RWPE1 (cell line): ENCODE measurements around the gene NHERF1.

ENCODE experiments used
- CTCF ChIA-PET: fragments of 350-600 bp; sonication (Branson Sonifier 250); formaldehyde crosslinking; extraction: SDS; loops from one replicate; lab custom pipeline; 2021; lab: Yijun Ruan, JAX
- POLR2A ChIA-PET: fragments of 400-600 bp; formaldehyde crosslinking; extraction: SDS; loops from one replicate; lab custom pipeline; 2020; ENCODE audit warnings: antibody characterized with exemption; ENCODE audit not compliant: low non-redundant PET; lab: Yijun Ruan, JAX
- DNase-seq: peaks from one replicate; pipeline ENCODE4 v3.0.0; 2012; ENCODE audit warnings: low spot score
- H3K27ac ChIP-seq: fragments of 450-650 bp; 2 replicates; pipeline ENCODE4 v1.5.1; 2017
- CTCF ChIP-seq: fragments of 450-650 bp; conservative IDR thresholded peaks from 2 replicates; pipeline ENCODE4 v1.5.1; 2017; ENCODE audit warnings: low read depth, mild to moderate bottlenecking

The NHERF1 gene

GRCh38 chr17:74730491-74731346 is 17.7 kb upstream of the NHERF1 start:
- POLR2A ChIA-PET, result no interaction called here
- H3K27ac ChIP-seq, result 0 out of 2 replicates have a peak overlapping the region, but pooled peaks have one; percentile 12
- no peak for DNase-seq
- CTCF ChIA-PET, result no interaction called here
- TF ChIP-seq CTCF, result no peak

GRCh38 chr17:74731347-74731605 is 17.2 kb upstream of the NHERF1 start:
- no peak for DNase-seq
- no peak overlapping the region for H3K27ac ChIP-seq
- CTCF ChIA-PET, result no interaction called here
- TF ChIP-seq CTCF, result no peak
- POLR2A ChIA-PET, result no interaction called here

- no peak for TF ChIP-seq CTCF
- ChIA-PET CTCF (interaction anchor here (0.5 kb wide), 1 partner anchor 172 kb away, joined by 3 read pairs; no protein-coding TSS in a partner anchor), POLR2A (no interaction called here)
- H3K27ac ChIP-seq, result no peak overlapping the region
- no peak for DNase-seq
Measured at GRCh38 chr17:74732042-74732867, 16.2 kb upstream of the NHERF1 start.

DNA sequence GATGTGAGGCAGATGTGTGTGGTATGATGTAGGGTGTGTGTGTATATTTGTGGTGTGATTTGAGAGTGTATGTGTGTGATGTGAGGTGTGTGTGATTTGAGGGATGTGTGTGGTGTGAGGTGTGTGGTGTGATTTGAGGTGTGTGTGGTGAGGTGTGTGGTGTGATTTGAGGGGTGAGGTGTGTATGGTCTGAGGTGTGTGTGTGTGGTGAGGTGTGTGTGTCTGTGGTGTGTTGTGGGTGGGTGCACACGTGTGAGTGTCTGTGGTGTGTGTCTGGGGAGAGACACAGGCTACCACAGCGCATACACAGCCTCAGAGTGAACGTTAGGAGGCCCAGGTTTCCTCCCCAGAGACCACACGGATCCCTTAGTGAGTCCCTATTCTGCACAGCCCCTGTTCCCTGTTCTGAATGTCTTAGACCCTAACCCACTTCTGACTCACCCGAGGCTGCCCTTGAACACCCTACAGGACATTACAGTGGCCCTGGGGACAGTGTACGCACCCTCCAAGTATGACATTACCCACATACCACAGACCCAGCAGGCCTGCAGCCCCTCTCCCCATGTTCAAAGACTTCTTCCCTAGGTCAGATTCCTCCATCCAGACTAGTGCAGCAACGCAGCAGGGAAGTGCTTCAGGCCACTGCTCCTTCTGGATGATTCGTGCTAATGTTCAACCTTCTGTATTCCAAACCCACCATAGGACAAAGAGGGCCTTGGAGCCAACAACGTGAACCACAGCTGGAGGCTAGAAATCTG is 14.9 kb upstream of the NHERF1 start:
- ChIA-PET CTCF (interaction anchor here (0.6 kb wide), 1 partner anchor 57 kb away, joined by 3 read pairs; no protein-coding TSS in a partner anchor), POLR2A (no interaction called here)
- no peak for TF ChIP-seq CTCF
- DNase-seq, result no peak
- H3K27ac ChIP-seq, result no peak overlapping the region

GRCh38 chr17:74734256-74734655 is 14.2 kb upstream of the NHERF1 start:
- ChIA-PET POLR2A (no interaction called here), CTCF (interaction anchor here (0.6 kb wide), 1 partner anchor 57 kb away, joined by 3 read pairs; no protein-coding TSS in a partner anchor)
- no peak for DNase-seq

More at GRCh38 chr17:74734256-74734655, 14.2 kb upstream of the NHERF1 start:
- no peak overlapping the region for H3K27ac ChIP-seq
- no peak for TF ChIP-seq CTCF
